HepG2 (cell line): ENCODE results near the gene SGSM1. TPM values are rescaled to one million over a fixed set of nuclear protein-coding genes. Genes with fewer than 3 reads are reported as not detected.

Experiments used
- ATAC-seq: fragments of 200-7000 bp; cut with Tn5 transposase; 3 replicates; pipeline ENCODE4 v1.9.1; 2020; ENCODE audit warnings: mild to moderate bottlenecking, moderate library complexity
- BruUV-seq: library from RNA; stranded (reverse); fragments of 400-500 nt; replicated peaks from 2 replicates; lab custom pipeline; 2021; lab: Mats Ljungman, UMichigan
- CTCF ChIA-PET: fragments of 300-600 bp; formaldehyde crosslinking; extraction: SDS; loops from one replicate; lab custom pipeline; 2021; ENCODE audit warnings: low total read pairs, inconsistent platforms, low intra/inter-chr PET ratio; lab: Yijun Ruan, JAX
- POLR2A ChIA-PET: fragments of 350-600 bp; sonication (Branson Sonifier 250); formaldehyde crosslinking; loops from one replicate; lab custom pipeline; 2020; ENCODE audit warnings: antibody characterized with exemption, inconsistent platforms; lab: Yijun Ruan, JAX
- DNase-seq: peaks from one replicate; pipeline ENCODE4 v3.0.0-alpha.2; 2015; ENCODE audit warnings: low spot score
- FAIRE-seq: peaks from 3 replicates; lab custom pipeline; 2011; peaks lifted over from hg19 to GRCh38; lab: Jason Lieb, UNC
- H2AFZ ChIP-seq: one replicate; pipeline ENCODE4 v1.6.1; 2011; ENCODE audit warnings: low read length, inconsistent platforms
- H3K27ac ChIP-seq: fragments of 300-600 bp; 3 replicates; pipeline ENCODE4 v1.8.0; 2011; ENCODE audit warnings: mixed run types, mild to moderate bottlenecking, mixed read lengths, low read length, inconsistent platforms; ENCODE audit not compliant: insufficient read depth; ENCODE audit errors: extremely low read length
- H3K27me3 ChIP-seq, 2 experiments: fragments of 200-600 bp in 1 of 2; 2 replicates in 1 of 2; 3 replicates in 1 of 2; pipeline versions ENCODE4 v1.6.0 to v1.8.0; 2011; ENCODE audit warnings: low read length in 2 of 2, mild to moderate bottlenecking in 2 of 2, moderate library complexity in 2 of 2, inconsistent platforms in 1 of 2; ENCODE audit not compliant: insufficient read depth in 2 of 2, control insufficient read depth in 1 of 2
- H3K36me3 ChIP-seq, 2 experiments: fragments of 200-600 bp in 1 of 2; replicated peaks in 1 of 2; 2 replicates in 1 of 2; 3 replicates in 1 of 2; pipeline versions ENCODE4 v1.5.1 to v1.8.0; 2011; ENCODE audit warnings: low read length in 2 of 2, inconsistent platforms in 1 of 2; ENCODE audit not compliant: insufficient read depth in 2 of 2, control insufficient read depth in 1 of 2
- H3K4me1 ChIP-seq: 2 replicates; pipeline ENCODE4 v1.5.1; 2012; ENCODE audit warnings: low read length, inconsistent platforms; ENCODE audit not compliant: insufficient read depth
- H3K4me2 ChIP-seq: 2 replicates; pipeline ENCODE4 v1.6.0; 2011; ENCODE audit warnings: low read depth, low read length, inconsistent platforms
- H3K4me3 ChIP-seq, 3 experiments: fragments of 200-600 bp in 1 of 3; sonication (generic), shearing (Covaris generic) in 1 of 3; replicated peaks in 1 of 3; 2 replicates each; pipeline ENCODE4 v1.5.1; 2011 to 2016; ENCODE audit warnings: low read length in 3 of 3, inconsistent platforms in 2 of 3, low read depth in 2 of 3, mild to moderate bottlenecking in 2 of 3, control low read depth in 1 of 3, mixed read lengths in 1 of 3; ENCODE audit not compliant: insufficient read depth in 1 of 3
- H3K79me2 ChIP-seq: one replicate; pipeline ENCODE4 v1.6.1; 2011; ENCODE audit warnings: low read length, inconsistent platforms; ENCODE audit not compliant: insufficient read depth
- H3K9ac ChIP-seq: 2 replicates; pipeline ENCODE4 v1.6.0; 2011; ENCODE audit warnings: mild to moderate bottlenecking, low read depth, low read length, inconsistent platforms; ENCODE audit not compliant: insufficient read depth
- H3K9me3 ChIP-seq: 2 replicates; pipeline ENCODE4 v1.5.1; 2012; ENCODE audit warnings: mild to moderate bottlenecking, low read length
- H4K20me1 ChIP-seq: 2 replicates; pipeline ENCODE4 v1.6.0; 2011; ENCODE audit warnings: inconsistent platforms, mild to moderate bottlenecking, low read length, moderate library complexity; ENCODE audit not compliant: insufficient read depth
- CENPX ChIP-seq: sonication (generic); formaldehyde crosslinking; IDR thresholded peaks from 2 replicates; pipeline ENCODE4 v1.9.0; 2021; ENCODE audit warnings: mild to moderate bottlenecking, missing genetic modification reagents, moderate library complexity
- CREB1 ChIP-seq, 2 experiments: fragments of 450-650 bp in 1 of 2; IDR thresholded peaks; 2 replicates each; pipeline ENCODE4 v1.6.1; 2016 to 2017; ENCODE audit warnings: control low read depth in 1 of 2, mild to moderate bottlenecking in 1 of 2, missing compliant biosample characterization in 1 of 2, missing genetic modification characterization in 1 of 2
- DBP ChIP-seq: sonication (generic); formaldehyde crosslinking; IDR thresholded peaks from 2 replicates; pipeline ENCODE4 v1.4.0; 2020; ENCODE audit warnings: missing genetic modification reagents; ENCODE audit errors: not compliant biosample characterization
- FOXA3 ChIP-seq: IDR thresholded peaks from 2 replicates; pipeline ENCODE4 v1.6.1; 2016; ENCODE audit warnings: missing genetic modification reagents, missing compliant biosample characterization
- HNRNPH1 ChIP-seq: fragments of 200-400 bp; formaldehyde crosslinking; optimal IDR thresholded peaks from 2 replicates; pipeline ENCODE3; 2017; ENCODE audit warnings: mild to moderate bottlenecking, low read depth, low read length
- HOMEZ ChIP-seq: IDR thresholded peaks from 2 replicates; pipeline ENCODE4 v1.6.1; 2016; ENCODE audit warnings: low read depth
- MAFF ChIP-seq: IDR thresholded peaks from 2 replicates; pipeline ENCODE4 v1.6.1; 2011; ENCODE audit warnings: low read depth, low read length, improper control_type of control experiment
- MAFK ChIP-seq, 2 experiments: IDR thresholded peaks in 1 of 2; conservative IDR thresholded peaks in 1 of 2; 2 replicates each; pipeline ENCODE4 v1.6.1; 2011; ENCODE audit warnings: improper control_type of control experiment in 2 of 2, low read length in 2 of 2
- MEF2D ChIP-seq: sonication (generic); formaldehyde crosslinking; IDR thresholded peaks from 2 replicates; pipeline ENCODE4 v1.5.1; 2020; ENCODE audit warnings: mild to moderate bottlenecking, missing genetic modification reagents
- MEIS1 ChIP-seq: sonication (generic); formaldehyde crosslinking; IDR thresholded peaks from 2 replicates; pipeline ENCODE4 v1.9.0; 2021; ENCODE audit warnings: mild to moderate bottlenecking, missing genetic modification reagents, moderate library complexity, borderline replicate concordance
- NCOR1 ChIP-seq: fragments of 200-600 bp; sonication (generic); IDR thresholded peaks from 2 replicates; pipeline ENCODE4 v1.7.0; 2017; ENCODE audit warnings: antibody characterized with exemption, low read length, borderline replicate concordance
- PRDM4 ChIP-seq: sonication (generic); formaldehyde crosslinking; IDR thresholded peaks from 2 replicates; pipeline ENCODE4 v1.9.0; 2021; ENCODE audit warnings: missing genetic modification reagents, borderline replicate concordance
- TBL1XR1 ChIP-seq: fragments of 150-350 bp; IDR thresholded peaks from 2 replicates; pipeline ENCODE4 v1.6.1; 2014; ENCODE audit warnings: borderline replicate concordance, low read length; ENCODE audit not compliant: partially characterized antibody
- TEAD2 ChIP-seq: sonication (generic); formaldehyde crosslinking; IDR thresholded peaks from 2 replicates; pipeline ENCODE4 v1.9.0; 2021; ENCODE audit warnings: missing genetic modification reagents
- ZMYM2 ChIP-seq: sonication (generic); formaldehyde crosslinking; IDR thresholded peaks from 2 replicates; pipeline ENCODE4 v1.8.0; 2022; ENCODE audit warnings: mild to moderate bottlenecking, missing genetic modification reagents
- ZNF18 ChIP-seq: sonication (generic); formaldehyde crosslinking; IDR thresholded peaks from 2 replicates; pipeline ENCODE4 v1.8.0; 2022; ENCODE audit warnings: mild to moderate bottlenecking, missing genetic modification reagents; ENCODE audit not compliant: insufficient replicate concordance
- ZNF460 ChIP-seq: sonication (generic); formaldehyde crosslinking; IDR thresholded peaks from 2 replicates; pipeline ENCODE4 v1.5.1; 2020; ENCODE audit warnings: missing genetic modification reagents, mild to moderate bottlenecking, borderline replicate concordance
- ZNF629 ChIP-seq: sonication (generic); formaldehyde crosslinking; conservative IDR thresholded peaks from 2 replicates; pipeline ENCODE4 v1.5.0; 2020; ENCODE audit warnings: missing genetic modification reagents
- ZNF776 ChIP-seq: sonication (generic); formaldehyde crosslinking; IDR thresholded peaks from 2 replicates; pipeline ENCODE4 v1.4.0; 2020; ENCODE audit warnings: mild to moderate bottlenecking, missing genetic modification reagents
- ZNF790 ChIP-seq: sonication (generic); formaldehyde crosslinking; IDR thresholded peaks from 2 replicates; pipeline ENCODE4 v1.8.0; 2022; ENCODE audit warnings: missing genetic modification reagents, mild to moderate bottlenecking, borderline replicate concordance
- WGBS: methylation state at CpG from one replicate; pipeline ENCODE4 v1.1.6; 2017; ENCODE audit warnings: low lambda C conversion rate; 5-methylcytosine and 5-hydroxymethylcytosine counted together
- in situ Hi-C: cut with HindIII; loops from 2 replicates; pipeline ENCODE4 v1.10.0; 2017; ENCODE audit warnings: low pct_unique_long_range_greater_than_20kb; ENCODE audit not compliant: extremely low pct_ligation_motif_present
- intact Hi-C: fragments of 100-400 bp; cut with micrococcal nuclease; formaldehyde crosslinking; loops from one replicate; pipeline ENCODE4 v1.10.0; 2022; ENCODE audit not compliant: unreplicated experiment
- polyA plus RNA-seq, 8 experiments: library from polyadenylated mRNA; depleted of rRNA in 3 of 8; stranded (reverse) in 7 of 8; unstranded in 1 of 8; fragments of >200 nt; fragmentation: Illumina TruSeq in 4 of 8; extraction: Trizol in 4 of 8; gene quantifications; 2 replicates each; pipeline versions ENCODE4 v1.2.1 to v1.2.3, GENCODE V29; 2011 to 2016; ENCODE audit warnings: low read depth in 4 of 8, missing spikeins in 1 of 8, mixed read lengths in 1 of 8; ENCODE audit not compliant: insufficient read depth in 1 of 8
- total RNA-seq, 5 experiments: library from RNA; depleted of rRNA; stranded (reverse); fragments of >200 nt; fragmentation: Illumina TruSeq; extraction: Trizol; gene quantifications; 2 replicates each; pipeline ENCODE4 v1.2.3, GENCODE V29; 2016; ENCODE audit warnings: low read depth in 1 of 5

The SGSM1 gene
- total and polyA plus RNA-seq, 2 of the 13 experiments (the other 11 are each of a cell fraction or from before 2014, with no cell fraction given): 0.07 TPM; not detected in 1

GRCh38 chr22:24920029-24920428 is 114.0 kb downstream of the SGSM1 start:
- no peaks in the 10 kb centered on the region for H3K9me3 ChIP-seq
- H3K27ac ChIP-seq: no peak overlapping the region
- WGBS: 15% methylated on average over 4 of the region's 4 CpGs
- H3K27me3 ChIP-seq: no peaks in the 10 kb centered on the region; a peak in 1 of 5 replicates
- H3K4me1 ChIP-seq: no peaks in the 10 kb centered on the region
- no peak overlapping the region for H3K9ac ChIP-seq
- H3K4me2 ChIP-seq: no peak overlapping the region
- no peak for ATAC-seq
- no peak overlapping the region for H2AFZ ChIP-seq
- ChIA-PET CTCF (no interaction called here), POLR2A (no interaction called here)
- FAIRE-seq: no peak
- in situ Hi-C loops (no loop called here), intact Hi-C loops (no loop called here)
- no peaks in the 10 kb centered on the region for H3K36me3 ChIP-seq
- H3K4me3 ChIP-seq: no peak overlapping the region
- H3K79me2 ChIP-seq: no peaks in the 10 kb centered on the region
- H4K20me1 ChIP-seq: no peaks in the 10 kb centered on the region
- no peak for DNase-seq
- BruUV-seq: no TSS peak
- no peak for TF ChIP-seq ZMYM2 (CRISPR knock-in tag)
- no peak for TF ChIP-seq ZNF790 (CRISPR knock-in tag)
- TF ChIP-seq HOMEZ: no peak
- no peak for TF ChIP-seq ZNF776 (CRISPR knock-in tag)
- no peak for TF ChIP-seq TBL1XR1
- no peak for TF ChIP-seq DBP (CRISPR knock-in tag)
- TF ChIP-seq MEF2D: no peak
- TF ChIP-seq MEIS1 (CRISPR knock-in tag): no peak
- TF ChIP-seq TEAD2: no peak
- TF ChIP-seq CREB1 (IDR thresholded peaks at IDR 0.05): no peak
- no peak for TF ChIP-seq CREB1 (CRISPR knock-in tag; IDR thresholded peaks at IDR 0.05)
- TF ChIP-seq FOXA3 (CRISPR knock-in tag): no peak
- TF ChIP-seq ZNF629 (CRISPR knock-in tag): peak; percentile 78
- no peak for TF ChIP-seq HNRNPH1
- no peak for TF ChIP-seq PRDM4 (CRISPR knock-in tag)
- TF ChIP-seq MAFK (conservative IDR thresholded peaks at IDR 0.05 in 1 of 2, IDR thresholded peaks at IDR 0.05 in 1 of 2; ENCODE audit: low read length in 2 of 2): peak; percentile 88 to 89
- TF ChIP-seq ZNF460: no peak
- TF ChIP-seq NCOR1: no peak
- no peak for TF ChIP-seq ZNF18 (CRISPR knock-in tag)
- no peak for TF ChIP-seq CENPX (CRISPR knock-in tag)
- peak; percentile 82 for TF ChIP-seq MAFF
